ENCODE results near the gene WDR27.

WDR27 gene

DNA sequence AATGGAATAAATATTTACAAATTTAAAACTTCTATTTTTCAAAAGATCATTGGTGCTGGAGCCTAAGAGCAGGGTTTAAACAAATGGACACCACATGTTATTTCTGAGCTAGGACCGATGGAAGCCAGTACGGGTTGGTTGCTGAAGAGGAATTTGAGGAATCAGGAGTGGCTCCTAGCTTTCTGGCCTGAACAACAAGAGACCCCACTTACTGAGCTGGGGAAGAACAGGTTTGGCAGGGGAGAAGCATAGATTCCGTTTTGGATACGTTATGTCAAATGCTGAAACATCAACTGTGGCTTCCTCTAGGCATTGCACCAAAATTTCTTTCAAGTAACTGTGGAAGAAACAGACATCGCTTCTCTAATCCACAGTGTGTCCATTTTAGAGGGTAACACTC is 6.7 kb downstream of the WDR27 start:
- Histone ChIP-seq H3K4me3 (no peak overlapping the region), H3K27ac (no peak overlapping the region)
- DNase-seq (ENCODE audit: low spot score): no peak
- TF ChIP-seq, protein P1, sequence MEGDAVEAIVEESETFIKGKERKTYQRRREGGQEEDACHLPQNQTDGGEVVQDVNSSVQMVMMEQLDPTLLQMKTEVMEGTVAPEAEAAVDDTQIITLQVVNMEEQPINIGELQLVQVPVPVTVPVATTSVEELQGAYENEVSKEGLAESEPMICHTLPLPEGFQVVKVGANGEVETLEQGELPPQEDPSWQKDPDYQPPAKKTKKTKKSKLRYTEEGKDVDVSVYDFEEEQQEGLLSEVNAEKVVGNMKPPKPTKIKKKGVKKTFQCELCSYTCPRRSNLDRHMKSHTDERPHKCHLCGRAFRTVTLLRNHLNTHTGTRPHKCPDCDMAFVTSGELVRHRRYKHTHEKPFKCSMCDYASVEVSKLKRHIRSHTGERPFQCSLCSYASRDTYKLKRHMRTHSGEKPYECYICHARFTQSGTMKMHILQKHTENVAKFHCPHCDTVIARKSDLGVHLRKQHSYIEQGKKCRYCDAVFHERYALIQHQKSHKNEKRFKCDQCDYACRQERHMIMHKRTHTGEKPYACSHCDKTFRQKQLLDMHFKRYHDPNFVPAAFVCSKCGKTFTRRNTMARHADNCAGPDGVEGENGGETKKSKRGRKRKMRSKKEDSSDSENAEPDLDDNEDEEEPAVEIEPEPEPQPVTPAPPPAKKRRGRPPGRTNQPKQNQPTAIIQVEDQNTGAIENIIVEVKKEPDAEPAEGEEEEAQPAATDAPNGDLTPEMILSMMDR (IDR thresholded peaks at IDR 0.05): no peak

DNA sequence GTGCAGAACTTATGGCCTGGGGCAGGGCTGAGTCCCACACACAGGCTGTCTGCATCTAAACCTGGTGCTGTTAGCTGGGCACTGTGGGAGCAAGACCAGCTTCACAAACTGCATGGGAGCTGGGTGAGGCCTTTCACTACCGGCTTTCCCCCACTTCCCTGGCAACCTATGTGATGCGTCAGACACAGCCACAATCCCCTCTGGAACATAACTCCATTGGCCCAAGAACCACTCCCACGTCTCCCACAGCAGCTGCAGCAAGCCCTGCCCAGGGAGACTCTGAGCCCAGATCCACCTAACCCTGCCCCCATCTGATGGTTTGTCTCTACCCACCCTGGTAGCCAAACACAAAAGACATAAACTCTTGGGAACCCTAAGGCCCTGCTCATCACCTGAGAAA is 9.3 kb downstream of the WDR27 start:
- H3K4me3 ChIP-seq: no peak overlapping the region
- H3K27ac ChIP-seq: no peak overlapping the region
- TF ChIP-seq, protein P1 (IDR thresholded peaks at IDR 0.05): no peak
- no peak for DNase-seq (ENCODE audit: low spot score)

DNA sequence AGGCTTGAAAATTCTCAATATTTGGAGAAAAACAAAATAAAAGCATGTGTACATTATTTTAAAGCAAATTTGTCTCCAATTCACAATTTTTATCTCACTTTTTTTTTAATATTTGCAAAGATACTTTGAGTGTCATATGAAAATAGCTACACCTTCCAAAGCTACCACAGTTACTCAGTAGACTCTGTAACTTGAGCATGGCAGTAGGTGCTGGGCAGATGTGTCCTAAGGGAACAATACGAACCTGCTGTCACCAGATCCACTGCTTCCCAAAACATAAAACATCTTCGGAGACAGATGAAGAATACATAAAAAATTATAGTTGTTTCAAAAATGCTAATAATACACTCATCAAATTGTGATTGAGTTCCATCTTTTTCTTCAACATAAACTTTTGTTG is 10.6 kb downstream of the WDR27 start:
- DNase-seq (ENCODE audit: low spot score): no peak
- TF ChIP-seq, protein P1 (IDR thresholded peaks at IDR 0.05): no peak
- Histone ChIP-seq H3K4me3 (no peak overlapping the region), H3K27ac (no peak overlapping the region)

DNA sequence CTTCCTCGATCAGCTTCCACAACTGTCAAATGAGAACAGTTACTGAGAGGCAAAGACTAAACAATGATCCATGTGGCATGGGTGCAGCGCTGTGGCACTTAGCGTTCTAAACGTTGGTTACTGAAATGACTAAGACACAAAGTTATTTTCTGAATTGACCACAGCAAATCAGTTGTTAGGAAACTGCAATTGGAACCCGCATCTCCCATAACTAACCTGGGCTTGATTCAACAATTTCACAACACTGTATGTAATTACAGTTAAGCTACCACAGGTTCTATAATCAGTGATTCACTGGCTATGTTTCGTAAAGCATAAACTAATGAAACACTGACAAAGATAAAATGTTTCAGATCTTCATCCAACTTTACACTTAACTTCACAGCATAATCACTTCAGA is 12.5 kb downstream of the WDR27 start:
- TF ChIP-seq, protein P1 (IDR thresholded peaks at IDR 0.05): no peak
- H3K4me3 ChIP-seq: no peak overlapping the region
- H3K27ac ChIP-seq: no peak overlapping the region
- no peak for DNase-seq (ENCODE audit: low spot score)

DNA sequence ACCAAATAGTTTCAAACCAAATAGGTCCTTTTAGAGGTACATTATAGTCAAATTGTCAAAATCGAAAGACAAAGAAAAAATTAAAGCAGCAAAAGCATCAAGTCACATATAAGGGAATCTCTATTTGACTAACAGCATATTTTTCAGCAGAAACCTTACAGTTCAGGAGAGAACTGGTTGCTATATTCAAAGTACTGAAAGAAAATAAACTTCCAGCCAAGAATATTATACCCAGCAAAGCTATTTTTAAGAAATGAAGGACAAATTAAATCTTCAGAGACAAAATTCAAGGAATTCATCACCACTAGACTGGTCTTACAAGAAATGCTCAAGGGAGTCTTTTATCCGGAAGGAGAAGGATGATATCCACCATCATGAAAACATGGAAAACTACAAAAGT is 16.0 kb downstream of the WDR27 start:
- Histone ChIP-seq H3K27ac (no peak overlapping the region), H3K4me3 (no peak overlapping the region)
- DNase-seq (ENCODE audit: low spot score): no peak
- TF ChIP-seq, protein P1 (IDR thresholded peaks at IDR 0.05): no peak

DNA sequence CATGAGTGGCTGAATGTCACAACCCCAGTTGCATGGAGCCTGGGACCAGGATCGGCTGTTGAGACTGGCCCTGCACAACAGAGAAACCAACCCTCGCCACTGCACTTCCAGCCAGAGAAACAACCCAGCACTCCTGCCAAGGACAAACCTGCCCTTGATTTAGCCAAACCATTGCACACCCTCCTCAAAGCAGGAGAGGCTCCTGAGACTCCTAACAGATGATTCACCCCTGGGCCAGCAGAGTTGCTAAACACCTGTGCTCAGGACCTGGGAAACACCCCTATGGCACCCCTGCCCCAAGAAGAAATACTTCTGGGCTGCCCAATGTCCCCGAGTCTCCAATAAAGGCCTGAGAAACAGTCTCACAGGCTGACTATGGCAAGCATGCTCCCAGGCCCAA is 17.8 kb downstream of the WDR27 start:
- Histone ChIP-seq H3K27ac (no peak overlapping the region), H3K4me3 (no peak overlapping the region)
- TF ChIP-seq, protein P1 (IDR thresholded peaks at IDR 0.05): no peak
- DNase-seq (ENCODE audit: low spot score): no peak

DNA sequence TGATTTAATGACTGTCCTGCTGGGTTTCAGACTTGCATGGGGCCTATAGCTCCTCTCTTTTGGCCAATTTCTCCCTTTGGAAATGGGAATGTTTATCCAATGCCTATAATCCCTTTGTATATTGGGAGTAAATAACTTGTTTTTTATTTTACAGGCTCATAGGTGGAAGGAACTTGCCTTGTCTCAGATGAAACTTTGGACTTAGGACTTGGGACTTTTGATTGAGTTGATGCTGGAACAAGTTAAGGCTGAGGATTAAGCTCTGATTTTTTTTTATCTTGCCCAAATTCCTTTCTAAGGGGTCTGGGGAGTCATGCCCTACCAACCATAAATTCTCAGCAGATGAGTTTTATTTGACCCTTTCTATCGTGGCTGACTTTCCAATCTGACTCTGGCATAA is 23.5 kb downstream of the WDR27 start:
- no peak for DNase-seq (ENCODE audit: low spot score)
- no peak overlapping the region for H3K27ac ChIP-seq

More for the DNA sequence above, 23.5 kb downstream of the WDR27 start:
- H3K4me3 ChIP-seq: no peak overlapping the region
- TF ChIP-seq, protein P1 (IDR thresholded peaks at IDR 0.05): no peak
